ENCODE data around the gene FBXL14. TPM values are rescaled to one million over a fixed set of nuclear protein-coding genes. Genes with fewer than 3 reads are reported as not detected.

The FBXL14 gene
- total and polyA plus RNA-seq, 2 of the 13 experiments (the other 11 are each of a cell fraction or from before 2014, with no cell fraction given): 7.0 to 7.4 TPM

- H3K9ac ChIP-seq (ENCODE audit: insufficient read depth, low read depth, low read length): no peak overlapping the region
- no peaks in the 10 kb centered on the region for H3K79me2 ChIP-seq (ENCODE audit: insufficient read depth, low read length)
- H2AFZ ChIP-seq (ENCODE audit: low read length): no peak overlapping the region
- no TSS peak for BruUV-seq (replicated peaks)
- peaks cover 24% of the 10 kb centered on the region for H3K4me1 ChIP-seq (ENCODE audit: insufficient read depth, low read length)
- FAIRE-seq (no peak), ATAC-seq (peak; percentile 47; the same call in 1 of the 3 replicates), DNase-seq (ENCODE audit: low spot score) (peak; percentile 10)
- H3K27ac ChIP-seq (ENCODE audit: extremely low read length, insufficient read depth, low read length): no peak overlapping the region
- H3K4me2 ChIP-seq (ENCODE audit: low read depth, low read length): no peak overlapping the region
- WGBS (ENCODE audit: low lambda C conversion rate): 0% methylated on average over 2 of the region's 2 CpGs
- H3K36me3 ChIP-seq (replicated peaks in 1 of 2; ENCODE audit: control insufficient read depth in 1 of 2, insufficient read depth in 2 of 2, low read length in 2 of 2): no peaks in the 10 kb centered on the region
- H4K20me1 ChIP-seq (ENCODE audit: insufficient read depth, low read length): no peaks in the 10 kb centered on the region; the same call in 1 of the 2 replicates
- H3K4me3 ChIP-seq (replicated peaks in 1 of 3; ENCODE audit: insufficient read depth in 1 of 3, low read depth in 2 of 3, low read length in 3 of 3): no peak overlapping the region
- POLR2A ChIA-PET: no interaction called here
- in situ Hi-C loops (cut with HindIII; ENCODE audit: extremely low pct_ligation_motif_present, low pct_unique_long_range_greater_than_20kb): loop anchor here (5.0 kb wide), 1 partner anchor 75 kb away; the partner anchor contains the start of gene FBXL14
- H3K9me3 ChIP-seq (ENCODE audit: low read length): no peaks in the 10 kb centered on the region
- no peaks in the 10 kb centered on the region; a peak in 1 of 5 replicates for H3K27me3 ChIP-seq (ENCODE audit: control insufficient read depth in 1 of 2, insufficient read depth in 2 of 2, low read length in 2 of 2)
- CTCF ChIA-PET (ENCODE audit: low intra/inter-chr PET ratio, low total read pairs): no interaction called here
- intact Hi-C loops (cut with micrococcal nuclease; ENCODE audit: unreplicated experiment): loop anchor here (1.0 to 5.0 kb wide), 2 partner anchors 66 to 400 kb away; no protein-coding TSS in a partner anchor
- TF ChIP-seq ZNF10 (CRISPR knock-in tag; IDR thresholded peaks at IDR 0.05; ENCODE audit: borderline replicate concordance, low read depth) (no peak), ZNF160 (CRISPR knock-in tag; IDR thresholded peaks at IDR 0.05) (no peak), BORCS8-MEF2B (CRISPR knock-in tag; IDR thresholded peaks at IDR 0.05) (no peak), ZNF703 (CRISPR knock-in tag; IDR thresholded peaks at IDR 0.05; ENCODE audit: borderline replicate concordance) (no peak), RFX1 (IDR thresholded peaks at IDR 0.05) (no peak), ZMYM4 (CRISPR knock-in tag; IDR thresholded peaks at IDR 0.05) (no peak), CHCHD3 (CRISPR knock-in tag; IDR thresholded peaks at IDR 0.05) (no peak), TARDBP (CRISPR knock-in tag; IDR thresholded peaks at IDR 0.05) (no peak), HES4 (CRISPR knock-in tag; IDR thresholded peaks at IDR 0.05; ENCODE audit: borderline replicate concordance) (no peak), ZNF44 (CRISPR knock-in tag; IDR thresholded peaks at IDR 0.05) (no peak), RFXAP (CRISPR knock-in tag; IDR thresholded peaks at IDR 0.05; ENCODE audit: borderline replicate concordance) (no peak), CTCF (CRISPR knock-in tag; IDR thresholded peaks at IDR 0.05) (peak; percentile 47), CHD4 (IDR thresholded peaks at IDR 0.05; ENCODE audit: borderline replicate concordance, low read length) (0 out of 2 replicates have a peak, but pooled peaks have one; percentile 2), ZNF251 (CRISPR knock-in tag; IDR thresholded peaks at IDR 0.05) (no peak), ZNF354B (CRISPR knock-in tag; IDR thresholded peaks at IDR 0.05) (no peak), SMC3 (IDR thresholded peaks at IDR 0.05; ENCODE audit: low read length) (peak; percentile 21; the same call in 1 of the 2 replicates), MIER3 (CRISPR knock-in tag; IDR thresholded peaks at IDR 0.05; ENCODE audit: borderline replicate concordance) (no peak), STAG1 (CRISPR knock-in tag; IDR thresholded peaks at IDR 0.05) (peak; percentile 43; the same call in 1 of the 2 replicates), ZBTB7B (CRISPR knock-in tag; IDR thresholded peaks at IDR 0.05) (peak; percentile 74; the same call in 1 of the 2 replicates), YY1 (IDR thresholded peaks at IDR 0.05; ENCODE audit: insufficient read depth, insufficient replicate concordance, low read depth, low read length) (no peak)
Observed at GRCh38 chr12:1517007-1517406, 77.4 kb downstream of the FBXL14 start.

All from HepG2 (cell line).